LoVo (cell line): ENCODE results near the gene ZNF451.

Experiments
- DNase-seq: peaks from one replicate; pipeline ENCODE4 v3.0.0-alpha.2; 2016; ENCODE audit warnings: low spot score

The ZNF451 gene

DNA sequence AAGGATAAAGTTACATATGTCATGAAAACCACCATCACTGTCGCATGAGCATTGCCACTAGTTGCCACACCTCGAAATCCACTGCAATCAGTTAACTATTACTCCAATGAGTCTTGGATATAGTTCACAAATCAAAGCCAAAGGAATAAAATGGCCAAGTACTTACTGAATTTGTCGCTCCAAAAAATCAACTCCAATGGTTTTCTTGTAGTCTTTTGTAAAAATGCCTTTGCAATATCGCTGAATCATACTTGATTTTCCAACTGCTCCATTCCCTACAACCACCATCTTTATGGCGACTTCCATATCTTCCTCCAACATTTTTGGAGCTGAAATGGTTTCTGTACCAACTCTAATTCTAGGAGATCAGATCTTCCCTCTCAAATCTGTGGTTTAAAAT is 120.1 kb downstream of the ZNF451 start:
- no peak for DNase-seq

- DNase-seq: no peak
These were observed 125.3 kb downstream of the ZNF451 start for GRCh38 chr6:57215260-57215659.

DNA sequence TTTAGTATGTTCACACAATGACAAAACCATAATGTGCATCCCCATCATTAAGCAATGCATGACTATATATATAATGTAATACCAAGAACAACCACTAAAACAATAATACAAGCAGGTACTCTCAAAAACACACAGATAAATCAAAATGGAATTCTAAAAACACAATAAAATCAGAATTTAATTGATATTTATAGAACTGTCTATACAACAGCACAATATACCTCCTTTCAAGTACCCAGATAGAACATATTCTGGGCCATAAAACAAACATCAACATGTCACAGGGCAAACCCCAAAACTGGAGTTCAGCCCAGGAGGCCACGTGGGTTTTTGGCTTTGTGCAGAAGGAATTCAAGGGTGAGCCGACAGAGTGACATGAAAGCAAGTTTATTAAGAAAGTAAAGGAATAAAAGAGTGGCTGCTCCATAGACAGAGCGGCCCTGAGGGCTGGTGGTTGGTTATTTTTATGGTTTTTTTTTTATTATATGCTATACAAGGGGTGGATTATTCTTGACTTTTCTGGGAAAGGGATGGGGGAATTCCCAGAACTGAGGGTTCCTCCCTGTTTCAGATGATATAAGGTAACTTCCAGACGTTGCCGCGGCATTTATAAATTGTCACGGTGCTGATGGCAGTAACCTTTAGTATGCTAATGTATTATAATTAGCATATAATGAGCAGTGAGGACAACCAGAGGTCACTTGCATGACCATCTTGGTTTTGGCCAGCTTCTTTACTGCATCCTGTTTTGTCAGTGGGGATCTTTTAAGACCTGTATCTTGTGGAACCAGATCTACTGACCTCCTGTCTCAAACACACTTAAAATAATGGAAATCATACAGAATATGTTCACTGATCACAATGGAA is 126.5 kb downstream of the ZNF451 start:
- peak; percentile 20 for DNase-seq

DNA sequence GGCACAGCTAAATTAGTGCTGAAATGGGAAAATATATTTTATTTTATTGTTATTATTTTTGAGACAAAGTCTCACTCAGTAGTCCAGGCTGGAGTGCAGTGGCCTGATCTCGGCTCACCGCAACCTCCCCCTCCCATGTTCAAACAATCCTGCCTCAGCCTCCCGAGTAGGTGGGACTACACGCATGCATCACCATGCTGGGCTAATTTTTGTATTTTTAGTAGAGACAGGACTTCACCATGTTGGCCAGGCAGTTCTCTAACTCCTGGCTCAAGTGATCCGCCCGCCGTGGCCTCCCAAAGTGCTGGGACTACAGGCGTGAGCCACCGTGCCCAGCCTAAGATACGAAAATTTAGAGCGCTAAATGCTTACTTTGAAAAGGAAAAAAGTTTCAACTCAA is 127.3 kb downstream of the ZNF451 start:
- DNase-seq: no peak
